HEK293 (cell line): Measurements from ENCODE around the gene PSMB11.

ENCODE experiments used
- ATF2 ChIP-seq: fragments of 450-650 bp; formaldehyde crosslinking; IDR thresholded peaks from 2 replicates; pipeline ENCODE4 v1.5.1; 2016; ENCODE audit warnings: missing biosample characterization, missing genetic modification characterization, low read depth
- GLIS2 ChIP-seq: fragments of 450-650 bp; formaldehyde crosslinking; IDR thresholded peaks from 2 replicates; pipeline ENCODE4 v1.5.1; 2016; ENCODE audit warnings: missing biosample characterization, missing genetic modification characterization
- KLF8 ChIP-seq: fragments of 450-650 bp; formaldehyde crosslinking; IDR thresholded peaks from 2 replicates; pipeline ENCODE4 v1.5.1; 2016; ENCODE audit warnings: missing biosample characterization, missing genetic modification characterization
- MEIS1 ChIP-seq: sonication (generic); formaldehyde crosslinking; IDR thresholded peaks from 2 replicates; pipeline ENCODE4 v1.8.1; 2022; ENCODE audit warnings: missing genetic modification reagents, mild to moderate bottlenecking, borderline replicate concordance
- OSR2 ChIP-seq: fragments of 450-650 bp; formaldehyde crosslinking; IDR thresholded peaks from 2 replicates; pipeline ENCODE4 v1.5.1; 2016; ENCODE audit warnings: missing biosample characterization, missing genetic modification characterization
- SALL2 ChIP-seq: fragments of 450-650 bp; formaldehyde crosslinking; IDR thresholded peaks from 2 replicates; pipeline ENCODE4 v1.5.0; 2017; ENCODE audit warnings: missing biosample characterization, mild to moderate bottlenecking, missing genetic modification characterization, borderline replicate concordance
- SP7 ChIP-seq: fragments of 450-650 bp; formaldehyde crosslinking; IDR thresholded peaks from 2 replicates; pipeline ENCODE4 v1.5.1; 2016; ENCODE audit warnings: missing biosample characterization, missing genetic modification characterization
- TRIM28 ChIP-seq: IDR thresholded peaks from 2 replicates; pipeline ENCODE4 v1.6.1; 2011; ENCODE audit warnings: low read length, control low read depth, borderline replicate concordance
- TSHZ1 ChIP-seq: fragments of 450-650 bp; formaldehyde crosslinking; IDR thresholded peaks from 2 replicates; pipeline ENCODE4 v1.5.1; 2016; ENCODE audit warnings: missing biosample characterization, missing genetic modification characterization, borderline replicate concordance
- YY1 ChIP-seq: fragments of 450-650 bp; formaldehyde crosslinking; IDR thresholded peaks from 2 replicates; pipeline ENCODE4 v1.5.1; 2018; ENCODE audit warnings: missing biosample characterization, missing genetic modification characterization
- ZIC2 ChIP-seq: fragments of 450-650 bp; formaldehyde crosslinking; IDR thresholded peaks from 2 replicates; pipeline ENCODE4 v1.5.1; 2016; ENCODE audit warnings: missing biosample characterization, missing genetic modification characterization
- ZNF121 ChIP-seq: fragments of 450-650 bp; formaldehyde crosslinking; IDR thresholded peaks from 2 replicates; pipeline ENCODE4 v1.5.1; 2016; ENCODE audit warnings: missing biosample characterization, missing genetic modification characterization
- ZNF148 ChIP-seq: fragments of 450-650 bp; formaldehyde crosslinking; IDR thresholded peaks from 2 replicates; pipeline ENCODE4 v1.5.0; 2017; ENCODE audit warnings: missing biosample characterization, missing genetic modification characterization, borderline replicate concordance
- ZNF18 ChIP-seq: fragments of 450-650 bp; formaldehyde crosslinking; IDR thresholded peaks from 2 replicates; pipeline ENCODE4 v1.5.1; 2016; ENCODE audit warnings: missing biosample characterization, missing genetic modification characterization
- ZNF214 ChIP-seq: fragments of 450-650 bp; formaldehyde crosslinking; IDR thresholded peaks from 2 replicates; pipeline ENCODE4 v1.5.1; 2017; ENCODE audit warnings: missing biosample characterization, mild to moderate bottlenecking, missing genetic modification characterization, borderline replicate concordance
- ZNF350 ChIP-seq: fragments of 450-650 bp; formaldehyde crosslinking; IDR thresholded peaks from 2 replicates; pipeline ENCODE4 v1.5.0; 2017; ENCODE audit warnings: missing biosample characterization, mild to moderate bottlenecking, missing genetic modification characterization
- ZNF37A ChIP-seq: fragments of 450-650 bp; IDR thresholded peaks from 2 replicates; pipeline ENCODE4 v1.5.1; 2018; ENCODE audit warnings: missing biosample characterization, missing genetic modification characterization
- ZNF449 ChIP-seq: fragments of 450-650 bp; formaldehyde crosslinking; IDR thresholded peaks from 2 replicates; pipeline ENCODE4 v1.5.1; 2017; ENCODE audit warnings: missing biosample characterization, mild to moderate bottlenecking, missing genetic modification characterization, moderate library complexity
- ZNF521 ChIP-seq: fragments of 450-650 bp; formaldehyde crosslinking; IDR thresholded peaks from 2 replicates; pipeline ENCODE4 v1.5.1; 2017; ENCODE audit warnings: missing biosample characterization, mild to moderate bottlenecking, missing genetic modification characterization
- ZNF530 ChIP-seq: fragments of 450-650 bp; formaldehyde crosslinking; IDR thresholded peaks from 2 replicates; pipeline ENCODE4 v1.5.1; 2016; ENCODE audit warnings: low read depth, missing biosample characterization, missing genetic modification characterization
- ZNF629 ChIP-seq: fragments of 450-650 bp; formaldehyde crosslinking; IDR thresholded peaks from 2 replicates; pipeline ENCODE4 v1.5.1; 2017; ENCODE audit warnings: missing biosample characterization, missing genetic modification characterization
- ZNF664 ChIP-seq: fragments of 450-650 bp; formaldehyde crosslinking; IDR thresholded peaks from 2 replicates; pipeline ENCODE4 v1.5.1; 2016; ENCODE audit warnings: missing biosample characterization, missing genetic modification characterization

The PSMB11 gene

GRCh38 chr14:23056956-23057756 is 15.1 kb downstream of the PSMB11 start, which contains the start of gene CDH24 (continued):
- TF ChIP-seq TSHZ1 (tag by site-specific recombination): no peak
- TF ChIP-seq TRIM28: no peak
- TF ChIP-seq ZNF148 (tag by site-specific recombination): peak; percentile 70; the same call in 1 of the 2 replicates
- TF ChIP-seq ZNF629 (tag by site-specific recombination): no peak
- TF ChIP-seq ZNF18 (tag by site-specific recombination): no peak
- TF ChIP-seq ZNF449 (tag by site-specific recombination): no peak
- TF ChIP-seq KLF8: no peak; the same call in 1 of the 2 replicates
- TF ChIP-seq ZNF350 (tag by site-specific recombination): no peak
- no peak for TF ChIP-seq ZIC2
- TF ChIP-seq ZNF37A: no peak
- TF ChIP-seq MEIS1 (CRISPR knock-in tag): no peak
- no peak for TF ChIP-seq ATF2
- no peak for TF ChIP-seq ZNF521 (tag by site-specific recombination)
- no peak for TF ChIP-seq ZNF214
- no peak for TF ChIP-seq ZNF121 (tag by site-specific recombination)
- no peak; the same call in 1 of the 2 replicates for TF ChIP-seq SP7 (tag by site-specific recombination)
- TF ChIP-seq SALL2 (tag by site-specific recombination): no peak
- no peak for TF ChIP-seq YY1 (tag by site-specific recombination)
- TF ChIP-seq ZNF664: no peak
- no peak for TF ChIP-seq ZNF530 (tag by site-specific recombination)
- TF ChIP-seq OSR2 (tag by site-specific recombination): no peak
- TF ChIP-seq GLIS2 (tag by site-specific recombination): no peak
